Endothelial cell of umbilical vein (primary cell): Measurements from ENCODE around the gene KRT15. TPM values are rescaled to one million over a fixed set of nuclear protein-coding genes. Genes with fewer than 3 reads are reported as not detected.

Experiments used
- BruUV-seq: library from RNA; stranded (reverse); fragments of 400-500 nt; replicated peaks from 2 replicates; lab custom pipeline; 2021; lab: Mats Ljungman, UMichigan
- CTCF ChIA-PET: fragments of 300-600, 350-600 bp; sonication (Branson Sonifier 250); formaldehyde crosslinking; loops from one replicate; lab custom pipeline; 2021; ENCODE audit warnings: antibody characterized with exemption, inconsistent platforms; lab: Charles Lee
- POLR2A ChIA-PET: fragments of 300-600, 350-600 bp; sonication (Branson Sonifier 250); formaldehyde crosslinking; loops from one replicate; lab custom pipeline; 2021; ENCODE audit warnings: antibody characterized with exemption, inconsistent platforms; lab: Charles Lee
- DNase-seq: peaks from one replicate; pipeline ENCODE4 v3.0.0-alpha.2; 2011; ENCODE audit warnings: low read depth, low spot score
- FAIRE-seq: peaks from 2 replicates; lab custom pipeline; 2011; peaks lifted over from hg19 to GRCh38; lab: Jason Lieb, UNC
- H2AFZ ChIP-seq: 2 replicates; pipeline ENCODE4 v1.6.0; 2012; ENCODE audit warnings: low read depth, low read length, control low read depth, inconsistent platforms
- H3K27ac ChIP-seq: 2 replicates; pipeline ENCODE4 v1.5.1; 2011; ENCODE audit warnings: low read depth, mild to moderate bottlenecking, control low read depth, low read length, moderate library complexity; ENCODE audit not compliant: insufficient read depth
- H3K27me3 ChIP-seq, 2 experiments: 2 replicates each; pipeline versions ENCODE4 v1.6.0 to v1.6.1; 2011; ENCODE audit warnings: low read length in 2 of 2, mixed read lengths in 1 of 2; ENCODE audit not compliant: control insufficient read depth in 2 of 2, insufficient read depth in 2 of 2
- H3K36me3 ChIP-seq, 2 experiments: 2 replicates in 1 of 2; 3 replicates in 1 of 2; pipeline ENCODE4 v1.5.1; 2011; ENCODE audit warnings: low read length in 2 of 2, mild to moderate bottlenecking in 1 of 2, moderate library complexity in 1 of 2; ENCODE audit not compliant: control insufficient read depth in 2 of 2, insufficient read depth in 2 of 2; ENCODE audit errors: extremely low read depth in 1 of 2
- H3K4me1 ChIP-seq: 3 replicates; pipeline ENCODE4 v1.5.1; 2011; ENCODE audit warnings: mild to moderate bottlenecking, low read length; ENCODE audit not compliant: control insufficient read depth, insufficient read depth; ENCODE audit errors: extremely low read depth
- H3K4me2 ChIP-seq: 2 replicates; pipeline ENCODE4 v1.6.1; 2011; ENCODE audit warnings: low read length, control low read depth, mixed read lengths; ENCODE audit not compliant: insufficient read depth
- H3K4me3 ChIP-seq, 3 experiments: fragments of 200-600 bp in 1 of 3; sonication (generic), shearing (Covaris generic) in 1 of 3; replicated peaks in 1 of 3; 2 replicates each; pipeline ENCODE4 v1.5.1; 2011 to 2016; ENCODE audit warnings: control low read depth in 3 of 3, low read length in 3 of 3, mild to moderate bottlenecking in 2 of 3, inconsistent platforms in 1 of 3, low read depth in 1 of 3, moderate library complexity in 1 of 3; ENCODE audit not compliant: insufficient read depth in 1 of 3
- H3K79me2 ChIP-seq: 2 replicates; pipeline ENCODE4 v1.6.0; 2012; ENCODE audit warnings: low read length, inconsistent platforms; ENCODE audit not compliant: control insufficient read depth, insufficient read depth
- H3K9ac ChIP-seq: replicated peaks from 2 replicates; pipeline ENCODE3; 2011; ENCODE audit warnings: low read length, control low read depth; ENCODE audit not compliant: insufficient read depth; ENCODE audit errors: extremely low read depth
- H3K9me1 ChIP-seq: replicated peaks from 3 replicates; pipeline ENCODE4 v1.6.0; 2011; ENCODE audit warnings: mild to moderate bottlenecking, low read length; ENCODE audit not compliant: control insufficient read depth, insufficient read depth; ENCODE audit errors: extremely low read depth
- H3K9me3 ChIP-seq: replicated peaks from 2 replicates; pipeline ENCODE4 v1.5.1; 2012; ENCODE audit warnings: low read length, inconsistent platforms; ENCODE audit not compliant: control insufficient read depth, insufficient read depth
- H4K20me1 ChIP-seq: replicated peaks from 2 replicates; pipeline ENCODE3; 2011; ENCODE audit warnings: mild to moderate bottlenecking, low read length; ENCODE audit not compliant: control insufficient read depth, insufficient read depth; ENCODE audit errors: extremely low read depth
- EZH2 ChIP-seq: IDR thresholded peaks from 2 replicates; pipeline ENCODE4 v1.6.1; 2012; ENCODE audit warnings: borderline replicate concordance, low read depth, mild to moderate bottlenecking, moderate library complexity, low read length, inconsistent platforms; ENCODE audit not compliant: severe bottlenecking
- FOS ChIP-seq: IDR thresholded peaks from 2 replicates; pipeline ENCODE4 v1.6.1; 2011; ENCODE audit warnings: mild to moderate bottlenecking, low read length, moderate library complexity, borderline replicate concordance; ENCODE audit not compliant: insufficient read depth
- GATA2 ChIP-seq: IDR thresholded peaks from 2 replicates; pipeline ENCODE4 v1.7.0; 2011; ENCODE audit warnings: low read depth, mild to moderate bottlenecking, moderate library complexity, mixed read lengths, low read length; ENCODE audit not compliant: insufficient read length, insufficient read depth
- JUN ChIP-seq: IDR thresholded peaks from 2 replicates; pipeline ENCODE4 v1.6.1; 2011; ENCODE audit warnings: borderline replicate concordance, low read depth; ENCODE audit not compliant: insufficient read length, insufficient read depth
- MAX ChIP-seq: IDR thresholded peaks from 2 replicates; pipeline ENCODE4 v1.6.1; 2011; ENCODE audit not compliant: insufficient read depth, insufficient read length
- MYC ChIP-seq: IDR thresholded peaks from one replicate; pipeline ENCODE4 v1.6.1; 2011; ENCODE audit warnings: mild to moderate bottlenecking, low read depth, low read length
- POLR2A ChIP-seq: IDR thresholded peaks from 2 replicates; pipeline ENCODE4 v1.6.1; 2012; ENCODE audit warnings: low read depth, mild to moderate bottlenecking, control low read depth, low read length
- POLR2AphosphoS5 ChIP-seq: IDR thresholded peaks from 2 replicates; pipeline ENCODE4 v1.6.1; 2012; ENCODE audit warnings: low read depth, mild to moderate bottlenecking, control low read depth, low read length, moderate library complexity; ENCODE audit not compliant: insufficient read depth
- dilution Hi-C: fragments of 300-500 bp; cut with MboI; formaldehyde crosslinking; loops from one replicate; pipeline ENCODE4 v1.15.0; 2019; ENCODE audit warnings: low sequenced_read_pairs; ENCODE audit not compliant: extremely low pct_ligation_motif_present
- intact Hi-C: fragments of 100-400 bp; cut with micrococcal nuclease; formaldehyde crosslinking; loops from one replicate; pipeline ENCODE4 v1.10.0; 2022
- polyA plus RNA-seq, 4 experiments: library from polyadenylated mRNA; depleted of rRNA in 3 of 4; stranded (reverse) in 3 of 4; unstranded in 1 of 4; fragments of >200 nt; gene quantifications; 2 replicates each; pipeline versions ENCODE4 v1.2.1 to v1.2.3, GENCODE V29; 2011 to 2012; ENCODE audit warnings: missing spikeins in 1 of 4
- total RNA-seq: library from RNA; stranded (reverse); gene quantifications from 2 replicates; pipeline ENCODE4 v1.2.3, GENCODE V29; 2021
- TF ChIP-seq, protein P1 (sequence below), 2 donors: IDR thresholded peaks; 1 replicate in 1 of 2; 2 replicates in 1 of 2; pipeline ENCODE4 v1.5.1; 2011; ENCODE audit warnings: low read length in 2 of 2, mild to moderate bottlenecking in 2 of 2, moderate library complexity in 2 of 2, control low read depth in 1 of 2, inconsistent platforms in 1 of 2, low read depth in 1 of 2; ENCODE audit not compliant: insufficient read depth in 1 of 2; ENCODE audit errors: extremely low read depth in 1 of 2

KRT15 gene
- total and polyA plus RNA-seq, 2 donors (not counting 3 experiments of a cell fraction or from before 2014, with no cell fraction given): 0.68 to 2.8 TPM

GRCh38 chr17:41545829-41546410 lies 27.2 kb upstream of the KRT15 start:
- Histone ChIP-seq H3K4me3 (no peak overlapping the region), H3K9ac (no peak overlapping the region), H4K20me1 (no peaks in the 10 kb centered on the region), H2AFZ (no peak overlapping the region), H3K9me1 (no peaks in the 10 kb centered on the region), H3K36me3 (no peaks in the 10 kb centered on the region), H3K79me2 (no peaks in the 10 kb centered on the region), H3K27ac (no peak overlapping the region), H3K27me3 (no peaks in the 10 kb centered on the region), H3K4me2 (no peak overlapping the region), H3K9me3 (no peaks in the 10 kb centered on the region), H3K4me1 (peaks cover 19% of the 10 kb centered on the region)
- BruUV-seq: no TSS peak
- FAIRE-seq: no peak
- intact Hi-C loops (loop anchor here (5.0 kb wide), 1 partner anchor 744 kb away; no protein-coding TSS in a partner anchor), dilution Hi-C loops (no loop called here)
- ChIA-PET CTCF (interaction anchor here (1.3 to 2.0 kb wide), 2 partner anchors 16 to 103 kb away, joined by 3 to 6 read pairs; no protein-coding TSS in a partner anchor), POLR2A (no interaction called here)
- TF ChIP-seq, protein P1, sequence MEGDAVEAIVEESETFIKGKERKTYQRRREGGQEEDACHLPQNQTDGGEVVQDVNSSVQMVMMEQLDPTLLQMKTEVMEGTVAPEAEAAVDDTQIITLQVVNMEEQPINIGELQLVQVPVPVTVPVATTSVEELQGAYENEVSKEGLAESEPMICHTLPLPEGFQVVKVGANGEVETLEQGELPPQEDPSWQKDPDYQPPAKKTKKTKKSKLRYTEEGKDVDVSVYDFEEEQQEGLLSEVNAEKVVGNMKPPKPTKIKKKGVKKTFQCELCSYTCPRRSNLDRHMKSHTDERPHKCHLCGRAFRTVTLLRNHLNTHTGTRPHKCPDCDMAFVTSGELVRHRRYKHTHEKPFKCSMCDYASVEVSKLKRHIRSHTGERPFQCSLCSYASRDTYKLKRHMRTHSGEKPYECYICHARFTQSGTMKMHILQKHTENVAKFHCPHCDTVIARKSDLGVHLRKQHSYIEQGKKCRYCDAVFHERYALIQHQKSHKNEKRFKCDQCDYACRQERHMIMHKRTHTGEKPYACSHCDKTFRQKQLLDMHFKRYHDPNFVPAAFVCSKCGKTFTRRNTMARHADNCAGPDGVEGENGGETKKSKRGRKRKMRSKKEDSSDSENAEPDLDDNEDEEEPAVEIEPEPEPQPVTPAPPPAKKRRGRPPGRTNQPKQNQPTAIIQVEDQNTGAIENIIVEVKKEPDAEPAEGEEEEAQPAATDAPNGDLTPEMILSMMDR (IDR thresholded peaks at IDR 0.05; ENCODE audit: extremely low read depth in 1 of 2, insufficient read depth in 1 of 2, low read depth in 1 of 2, low read length in 2 of 2): no peak
- TF ChIP-seq JUN (no peak), FOS (no peak), MYC (no peak), EZH2 (no peak), MAX (no peak), POLR2AphosphoS5 (no peak), POLR2A (no peak), GATA2 (no peak)
- DNase-seq: no peak
